IPS-NIHi7 (cell line): Measurements from ENCODE around the gene IGSF21.

Experiments
- DNase-seq: peaks from one replicate; pipeline ENCODE4 v3.0.0; 2012; ENCODE audit warnings: mixed read lengths; ENCODE audit errors: extremely low spot score

Gene IGSF21

GRCh38 chr1:18257778-18258177 is 150.2 kb downstream of the IGSF21 start:
- DNase-seq: no peak

- no peak for DNase-seq
Observed at GRCh38 chr1:18261891-18262290, 154.3 kb downstream of the IGSF21 start.

DNA sequence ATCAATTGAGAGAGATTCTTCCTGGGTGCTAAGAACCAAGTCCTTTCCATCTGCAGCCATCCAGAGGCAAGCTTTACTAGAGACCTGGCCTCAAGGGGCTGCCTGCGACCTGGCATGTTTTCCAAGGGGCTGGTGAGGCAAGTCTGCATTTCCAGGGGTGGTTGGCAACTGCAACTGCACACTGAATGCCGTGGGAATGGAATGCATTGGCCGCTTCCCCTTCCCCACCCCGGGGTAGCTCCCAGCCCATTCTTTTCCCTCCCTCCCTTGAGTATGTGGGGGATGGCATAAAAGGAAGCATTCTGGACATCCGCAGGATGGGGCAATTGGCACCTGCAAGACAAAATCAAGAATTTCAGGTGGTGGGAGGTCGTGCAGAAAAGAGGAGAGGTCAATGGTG is 155.1 kb downstream of the IGSF21 start:
- peak; percentile 32 for DNase-seq

- no peak for DNase-seq
Observed at GRCh38 chr1:18263547-18264120, 156.0 kb downstream of the IGSF21 start.

- DNase-seq: no peak
Observed at GRCh38 chr1:18264450-18265039, 156.9 kb downstream of the IGSF21 start.

DNA sequence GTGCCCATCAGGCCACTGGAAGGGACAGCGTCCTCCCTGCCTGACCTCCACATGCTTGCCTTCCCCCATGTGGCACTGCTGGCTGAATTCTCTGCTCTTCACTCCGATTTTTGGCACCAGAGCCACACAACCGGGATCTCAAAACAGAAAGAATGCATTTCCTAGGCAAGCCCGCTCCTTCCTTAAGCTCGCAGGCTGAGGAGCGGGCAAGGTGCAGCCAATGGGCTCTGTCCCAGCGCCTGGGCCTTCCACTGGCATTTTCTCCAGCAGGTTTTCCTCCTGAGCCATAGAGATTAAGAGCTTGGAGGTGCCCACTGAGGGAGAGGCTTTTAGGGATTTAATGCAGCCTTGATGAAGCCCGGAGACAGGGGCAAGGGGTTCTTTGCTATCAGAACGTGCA is 158.0 kb downstream of the IGSF21 start:
- no peak for DNase-seq

DNA sequence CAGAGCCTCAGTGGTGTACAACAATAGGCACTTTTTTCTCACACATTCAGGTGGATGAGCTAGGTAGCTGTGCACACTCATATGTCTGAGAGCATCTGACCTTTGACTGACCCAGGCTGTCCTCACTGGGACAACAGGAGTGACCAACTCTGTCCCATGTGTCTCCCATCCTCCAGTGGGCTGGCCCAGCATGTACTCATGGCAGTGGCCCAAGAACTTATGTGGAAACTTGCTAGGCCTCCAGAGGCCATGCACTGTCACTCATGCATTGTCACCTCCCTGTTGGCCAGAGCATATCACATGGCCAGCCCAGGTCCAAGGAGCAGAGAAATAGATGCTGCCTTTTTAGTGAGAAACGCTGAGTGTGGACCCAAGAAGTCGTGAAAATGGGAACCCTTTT is 158.8 kb downstream of the IGSF21 start:
- DNase-seq: no peak

DNA sequence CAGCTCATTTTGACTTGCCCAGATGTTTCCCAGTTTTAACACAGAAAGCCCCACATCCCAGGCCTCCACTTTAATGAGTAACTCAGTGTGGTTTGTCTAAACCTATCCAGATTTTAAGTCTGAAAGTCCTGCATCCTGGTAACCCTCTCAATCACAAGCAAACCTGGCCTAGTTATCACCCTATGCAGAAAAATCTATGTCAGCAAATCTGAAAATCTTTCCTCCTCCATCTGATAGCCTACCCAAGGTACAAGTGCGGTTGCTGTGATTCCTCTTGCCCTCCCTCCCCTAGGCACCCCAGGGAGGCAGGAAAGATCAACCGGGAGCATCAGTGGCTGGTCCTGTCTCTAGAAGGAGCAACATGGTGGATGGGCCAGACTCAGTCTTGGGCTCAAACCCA is 163.7 kb downstream of the IGSF21 start:
- no peak for DNase-seq

DNA sequence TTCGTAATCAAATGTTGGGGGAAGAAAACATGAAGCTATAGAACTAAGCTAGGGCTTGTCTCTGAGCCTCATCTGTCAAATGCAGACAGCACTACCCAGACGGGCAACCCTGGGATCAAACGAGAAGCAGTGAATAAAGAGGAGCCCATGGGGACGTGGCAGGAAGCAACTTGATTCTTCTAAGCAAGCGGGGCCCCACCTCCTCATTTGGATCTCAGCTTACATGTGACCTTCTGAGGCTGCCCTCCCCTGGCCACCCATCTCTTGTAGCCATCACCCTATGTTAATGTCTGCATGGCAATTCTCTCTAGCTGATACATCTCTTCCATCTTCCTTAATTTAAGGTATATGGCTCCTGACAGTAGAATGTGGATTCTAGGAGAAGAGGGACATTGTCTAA is 171.3 kb downstream of the IGSF21 start:
- peak; percentile 63 for DNase-seq

DNA sequence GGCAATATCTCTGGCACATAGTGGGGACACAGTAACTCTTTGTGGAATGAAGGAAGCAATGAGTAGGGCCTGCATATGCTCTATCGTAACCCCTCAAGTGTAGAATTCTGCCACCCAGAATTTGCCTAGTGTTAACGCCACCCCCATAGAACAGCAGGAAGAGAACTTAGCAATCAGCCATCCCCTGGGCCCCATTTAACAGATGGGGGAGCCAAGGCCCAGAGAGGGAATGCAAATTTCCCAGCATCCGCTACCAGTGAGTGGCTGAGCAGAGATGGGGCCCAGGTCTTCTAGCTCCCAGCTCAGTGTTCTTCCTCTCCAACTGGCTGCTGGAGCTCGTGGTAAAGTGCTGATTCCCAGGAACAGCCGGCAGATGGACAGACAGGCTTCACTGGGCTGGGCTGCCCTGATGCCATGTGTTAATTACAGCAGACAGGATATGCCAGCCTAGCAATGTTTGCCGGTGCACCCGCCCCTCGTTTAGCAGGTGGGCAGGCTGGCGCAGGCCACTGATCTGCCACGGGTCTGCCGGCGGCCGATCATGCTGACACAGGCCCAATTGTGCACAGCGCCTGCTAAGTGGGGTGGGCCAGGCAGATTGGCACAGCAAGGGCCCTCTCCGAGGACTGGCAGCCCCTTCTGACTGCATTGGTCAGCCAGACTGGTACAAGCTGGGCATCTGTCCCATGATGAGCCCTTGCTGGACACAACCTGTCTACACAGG is 171.9 kb downstream of the IGSF21 start:
- no peak for DNase-seq

GRCh38 chr1:18280956-18281355 is 173.4 kb downstream of the IGSF21 start:
- DNase-seq: no peak

DNA sequence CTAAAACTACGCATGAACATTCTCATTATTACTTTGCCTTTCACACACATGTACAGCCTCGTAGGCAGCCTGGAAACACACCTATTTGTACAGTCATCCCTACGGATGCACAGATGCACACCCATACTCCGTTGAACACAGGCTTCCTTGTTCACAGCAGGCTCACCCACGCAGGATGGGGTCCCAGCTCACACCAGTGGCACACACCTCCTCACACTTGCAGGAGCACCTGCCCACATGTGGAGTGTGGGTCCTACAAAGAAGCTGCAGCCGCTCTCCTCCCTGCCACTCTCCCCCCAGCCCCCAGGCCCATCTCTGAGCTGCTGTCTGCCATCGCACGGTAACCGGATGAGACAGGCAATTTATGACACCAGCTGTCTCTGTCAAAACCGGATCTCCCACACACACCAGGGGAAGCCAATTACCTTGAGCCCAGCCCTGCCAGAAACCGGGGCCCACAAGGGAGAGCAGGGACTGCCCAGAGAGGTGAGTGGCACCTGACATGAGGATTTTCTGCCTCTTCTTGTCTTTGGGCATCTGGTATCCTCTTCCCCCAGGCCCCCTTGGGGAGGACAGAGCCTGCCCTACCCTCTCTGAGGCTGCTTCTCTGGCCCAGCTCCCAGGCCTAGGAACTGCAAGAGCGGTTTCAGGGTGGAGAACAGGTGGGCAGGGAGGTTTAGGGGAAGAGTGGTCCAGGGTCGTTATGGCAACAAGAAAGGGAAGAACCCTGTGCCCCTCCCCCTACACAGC is 175.4 kb downstream of the IGSF21 start:
- peak; percentile 88 for DNase-seq

DNA sequence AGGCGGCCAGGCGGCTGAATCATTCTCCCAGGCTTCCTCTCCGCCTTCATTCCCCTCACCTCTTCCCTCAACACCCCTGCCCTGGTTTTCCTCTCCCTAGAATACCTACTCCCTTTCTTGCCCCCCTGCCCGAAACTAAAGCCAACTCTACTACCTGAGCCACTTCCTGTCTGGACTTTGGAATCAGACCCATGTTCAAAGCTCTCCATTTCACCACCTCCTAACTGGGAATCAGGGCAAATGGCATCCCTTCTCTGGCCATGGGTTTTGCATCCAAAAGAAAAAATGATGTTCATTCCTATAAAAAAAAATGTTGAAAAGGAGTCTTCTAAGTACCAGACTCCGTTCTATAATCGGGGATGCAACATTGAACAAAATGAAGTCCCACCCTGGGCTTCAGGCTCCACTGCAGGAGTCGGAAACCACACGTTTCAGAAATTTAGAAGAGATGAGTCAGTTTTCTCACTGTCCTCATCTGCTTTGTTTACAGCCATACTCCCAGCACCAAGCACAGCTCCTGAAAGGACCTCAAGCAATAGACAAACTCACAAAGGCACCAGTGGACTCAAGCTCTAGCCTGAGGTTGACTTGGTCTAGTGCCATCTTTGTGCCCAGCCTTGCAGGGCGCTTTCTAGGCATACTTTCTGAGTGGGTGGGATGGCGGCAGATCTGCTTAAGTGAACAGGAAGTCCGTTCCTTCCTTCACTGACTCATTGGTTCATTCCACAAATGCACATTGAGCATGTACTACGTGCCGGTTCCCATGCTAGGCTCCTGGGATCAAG is 176.2 kb downstream of the IGSF21 start:
- no peak for DNase-seq

GRCh38 chr1:18284805-18285537 is 177.4 kb downstream of the IGSF21 start:
- no peak for DNase-seq

- no peak for DNase-seq
Observed at GRCh38 chr1:18285538-18285924, 177.9 kb downstream of the IGSF21 start.

GRCh38 chr1:18288722-18289121 is 181.1 kb downstream of the IGSF21 start:
- no peak for DNase-seq

DNA sequence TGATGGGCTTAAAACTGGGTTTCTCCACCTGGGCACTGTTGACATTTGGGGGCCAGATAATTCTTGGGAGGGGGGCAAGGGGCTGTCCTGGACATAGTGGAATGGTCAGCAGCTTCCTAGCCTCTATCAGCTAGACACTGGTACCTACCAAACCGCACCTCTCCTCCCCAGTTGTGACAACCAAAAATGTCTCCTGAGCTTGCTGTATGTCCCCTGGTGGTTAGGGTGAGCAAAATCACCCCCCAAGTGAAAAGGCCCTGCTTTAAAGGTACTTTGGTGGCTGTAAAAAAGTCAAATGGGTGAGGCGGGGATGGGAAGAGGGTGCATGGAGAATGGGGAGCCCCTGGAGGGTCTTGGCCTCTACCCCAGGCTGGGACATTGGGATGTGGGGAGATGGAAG is 182.0 kb downstream of the IGSF21 start:
- no peak for DNase-seq

DNA sequence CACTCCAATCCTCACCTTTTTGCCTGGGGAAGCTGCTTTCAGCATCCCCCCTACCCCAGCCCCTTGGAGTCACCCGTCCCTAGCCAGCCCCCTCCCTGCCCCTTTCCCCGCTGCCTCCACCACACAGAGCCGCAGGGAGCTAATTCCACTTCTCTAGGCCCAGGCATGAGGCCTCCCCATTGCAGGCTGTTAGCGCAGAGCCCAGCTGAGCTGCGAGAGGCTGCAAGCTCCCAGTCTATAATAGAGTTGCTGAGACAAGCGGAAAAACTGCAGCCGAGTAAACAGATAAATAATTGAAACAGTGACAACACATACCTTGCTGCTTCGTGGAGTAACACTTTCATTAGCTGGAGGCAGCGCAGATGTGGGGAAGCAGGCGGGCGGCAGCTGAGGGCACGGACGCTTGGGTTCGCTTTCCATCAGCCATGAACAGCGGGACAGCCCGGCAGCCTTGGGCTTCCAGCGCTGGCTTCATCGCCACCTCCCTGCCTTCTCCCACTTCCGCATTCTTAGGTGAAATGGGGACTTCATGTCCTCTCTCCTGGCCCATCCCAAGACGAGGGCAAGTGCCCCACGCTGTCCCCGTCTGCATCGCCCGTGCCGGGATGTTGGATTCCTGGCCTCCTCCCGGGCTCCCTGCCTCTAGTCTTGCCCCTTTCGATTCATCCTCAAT is 183.3 kb downstream of the IGSF21 start:
- no peak for DNase-seq

DNA sequence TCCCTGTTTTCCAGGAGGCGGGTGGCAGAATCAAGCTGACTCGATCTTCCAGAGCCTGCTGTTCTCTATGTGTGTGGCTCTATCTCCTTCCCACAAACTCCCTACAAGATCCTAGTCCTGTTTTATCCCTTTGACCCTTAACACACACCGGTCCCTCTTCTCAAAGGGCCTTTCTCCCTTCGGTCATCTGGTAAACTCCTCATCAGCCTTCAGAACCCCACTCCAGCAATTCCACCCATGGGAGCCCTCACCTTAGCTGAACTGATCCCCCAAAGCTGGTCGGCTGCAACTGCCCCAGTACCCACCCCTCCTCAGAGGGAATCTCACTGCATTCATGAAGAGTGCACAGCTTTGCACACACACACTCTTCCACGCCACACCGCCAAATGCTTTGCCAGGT is 184.9 kb downstream of the IGSF21 start:
- DNase-seq: no peak

GRCh38 chr1:18293291-18293690 is 185.7 kb downstream of the IGSF21 start:
- no peak for DNase-seq
